NCI-H2107 treated with DMSO at 0.1 percent for 48 hours (cell line): ENCODE results near the gene OR51T1.

Experiments used
- DNase-seq: peaks from one replicate; lab custom pipeline; 2025; ENCODE audit not compliant: unreplicated experiment; lab: John Stamatoyannopoulos, UW

OR51T1 gene

DNA sequence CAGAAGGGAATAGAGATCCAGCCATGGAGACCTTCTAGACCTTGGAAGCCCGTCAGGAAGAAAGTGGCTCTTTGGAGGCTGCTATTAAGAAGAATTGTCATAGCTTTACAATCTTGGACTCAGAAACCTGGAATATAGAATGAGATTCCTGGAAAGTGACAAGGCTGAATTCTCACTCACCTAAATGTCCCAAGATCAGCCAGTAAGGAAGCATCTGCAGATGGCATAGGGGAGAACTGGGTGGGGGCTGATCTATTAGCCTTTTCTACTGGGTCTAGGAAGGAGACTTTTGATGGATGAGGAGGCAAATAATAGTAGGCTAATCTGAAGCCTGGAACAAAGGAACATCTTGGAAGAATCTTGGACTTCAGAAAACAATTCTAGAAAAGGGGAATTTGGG, 42.5 kb downstream of the OR51T1 start, which contains the start of gene OR51G1:
Gene OR51G1, minus strand, starts transcription at position 101 of the 400 bp plus-strand sequence. Its CDS starts 0 bp downstream, at position 101.
- DNase-seq = no peak

DNA sequence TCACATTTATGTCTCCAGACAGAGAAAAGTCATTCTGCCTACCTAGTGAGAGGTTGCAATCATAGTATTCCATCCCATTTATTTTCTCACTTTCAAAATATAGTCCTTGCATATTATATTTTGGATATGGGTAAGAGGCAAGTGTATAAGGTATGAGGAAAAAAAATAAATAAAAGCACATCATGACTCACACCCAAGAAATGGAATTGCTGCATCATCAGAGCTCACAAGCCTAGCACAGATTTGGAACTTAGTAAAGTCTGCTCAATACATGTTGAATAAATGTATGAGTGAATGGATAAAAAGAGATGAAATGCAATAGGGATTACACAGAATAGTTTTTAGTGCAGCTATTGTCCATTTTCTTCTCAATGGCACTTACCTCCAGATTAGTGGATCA, 44.9 kb downstream of the OR51T1 start:
- no peak for DNase-seq
